IPS-18c (cell line): ENCODE data around the gene PRSS33.

Experiments
- H3K4me3 ChIP-seq: 2 replicates; pipeline ENCODE4 v1.7.0; 2013; ENCODE audit warnings: low read depth, mild to moderate bottlenecking, low read length, moderate library complexity; ENCODE audit not compliant: insufficient read depth
- H3K9me3 ChIP-seq: one replicate; pipeline ENCODE4 v1.6.1; 2013; ENCODE audit warnings: mild to moderate bottlenecking, low read length, moderate library complexity; ENCODE audit not compliant: control insufficient read depth, insufficient read depth

Gene PRSS33

DNA sequence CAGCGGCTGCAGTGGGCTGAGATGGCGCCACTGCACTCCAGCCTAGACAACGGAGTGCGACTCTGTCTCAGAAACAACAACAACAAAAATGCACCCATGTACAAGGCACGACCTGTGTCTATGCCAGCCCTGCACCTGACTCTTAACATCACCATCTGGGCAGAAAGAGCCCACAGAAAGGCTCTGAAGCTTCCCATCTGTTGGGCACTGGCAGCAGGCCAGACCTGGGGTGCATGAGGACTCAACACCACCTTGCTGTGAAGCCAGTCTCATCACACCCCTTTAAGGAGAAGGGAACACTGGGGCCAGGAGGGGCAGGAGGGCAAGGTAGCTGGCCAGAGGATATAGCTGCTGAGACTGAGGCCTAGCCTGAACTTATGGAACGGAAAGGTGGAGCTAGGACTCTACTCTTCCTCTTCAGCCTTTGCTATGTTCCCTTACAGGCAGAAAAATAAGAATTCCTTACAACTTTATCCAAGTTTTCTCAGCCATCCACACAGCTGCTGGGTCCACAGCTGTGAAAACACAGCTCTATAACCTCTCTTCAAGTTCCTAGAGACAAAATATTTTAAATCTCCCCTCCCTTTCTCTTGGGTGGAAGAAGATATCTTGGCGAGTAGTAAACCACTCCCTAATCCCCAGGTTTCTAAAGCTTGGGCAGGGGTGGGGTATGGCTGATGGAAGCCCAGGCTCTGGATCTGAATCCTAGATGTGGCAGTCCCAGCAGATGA lies 13.0 kb downstream of the PRSS33 start:
- H3K9me3 ChIP-seq = peaks cover 2% of the 10 kb centered on the region
- no peak overlapping the region for H3K4me3 ChIP-seq

DNA sequence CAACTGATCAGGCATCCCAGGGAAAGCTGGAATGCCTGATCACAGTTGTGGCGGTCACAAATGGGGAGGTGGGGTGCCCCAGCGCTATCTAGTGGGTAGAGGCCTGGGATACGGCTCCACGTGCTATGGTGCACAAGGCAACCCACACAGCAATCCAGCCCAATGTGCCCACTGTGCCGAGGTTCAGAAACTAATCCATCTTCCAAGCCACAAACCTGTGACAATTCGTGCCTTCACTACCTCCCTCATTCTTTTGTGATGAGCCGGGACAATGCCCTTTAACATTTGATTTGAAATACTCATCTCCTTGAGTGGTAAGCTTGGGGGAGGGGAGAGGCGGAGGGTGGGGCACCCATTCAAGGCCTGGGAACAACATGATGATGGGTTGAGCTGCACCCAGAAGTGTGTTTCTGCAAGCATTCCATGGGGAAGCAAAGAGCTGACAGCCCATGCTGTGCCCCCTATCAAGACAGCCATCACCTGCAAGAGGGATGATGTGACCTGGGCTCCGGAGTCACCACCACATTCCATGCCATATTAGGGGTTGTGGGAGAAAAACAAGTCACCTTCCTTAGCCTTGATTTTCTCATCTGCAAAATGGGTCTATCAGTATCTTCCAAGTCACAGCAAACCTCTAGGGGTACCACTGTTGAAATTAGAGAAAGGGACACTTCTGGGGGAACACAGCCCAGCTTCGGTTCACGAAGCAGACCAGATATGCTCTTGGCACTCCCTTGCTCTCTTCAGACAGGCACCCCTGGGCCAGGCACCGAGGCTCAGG lies 14.0 kb downstream of the PRSS33 start:
- Histone ChIP-seq H3K9me3 (peaks cover 2% of the 10 kb centered on the region), H3K4me3 (no peak overlapping the region)

- Histone ChIP-seq H3K9me3 (peaks cover 2% of the 10 kb centered on the region), H3K4me3 (no peak overlapping the region)
Observed at GRCh38 chr16:2771496-2772402, 15.6 kb downstream of the PRSS33 start.

GRCh38 chr16:2770057-2770951 lies 17.1 kb downstream of the PRSS33 start:
- Histone ChIP-seq H3K4me3 (no peak overlapping the region), H3K9me3 (peaks cover 2% of the 10 kb centered on the region)

GRCh38 chr16:2769675-2770056 lies 17.7 kb downstream of the PRSS33 start:
- peaks cover 2% of the 10 kb centered on the region for H3K9me3 ChIP-seq
- no peak overlapping the region for H3K4me3 ChIP-seq

DNA sequence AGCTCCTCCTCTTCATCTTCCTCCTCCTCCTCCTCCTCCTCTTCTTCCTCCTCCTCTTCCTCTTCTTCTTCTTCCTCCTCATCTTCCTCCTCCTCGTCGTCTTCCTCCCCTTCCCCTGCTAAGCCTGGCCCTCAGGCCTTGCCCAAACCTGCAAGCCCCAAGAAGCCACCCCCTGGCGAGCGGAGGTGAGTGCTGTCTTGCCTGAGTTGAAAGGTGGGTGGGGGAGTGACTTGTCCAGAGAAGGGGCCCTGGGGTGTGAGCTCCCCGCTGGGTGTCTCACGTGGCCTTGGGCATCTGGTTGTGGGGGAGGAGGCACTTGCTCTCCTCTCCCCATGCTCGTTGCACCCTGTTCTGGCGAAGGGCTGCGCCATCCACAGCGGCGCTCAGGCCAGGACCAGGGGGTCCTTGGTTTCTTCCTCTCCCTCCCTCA lies 18.2 kb downstream of the PRSS33 start:
- no peak overlapping the region; the same call in 1 of the 2 replicates for H3K4me3 ChIP-seq
- peaks cover 2% of the 10 kb centered on the region for H3K9me3 ChIP-seq

DNA sequence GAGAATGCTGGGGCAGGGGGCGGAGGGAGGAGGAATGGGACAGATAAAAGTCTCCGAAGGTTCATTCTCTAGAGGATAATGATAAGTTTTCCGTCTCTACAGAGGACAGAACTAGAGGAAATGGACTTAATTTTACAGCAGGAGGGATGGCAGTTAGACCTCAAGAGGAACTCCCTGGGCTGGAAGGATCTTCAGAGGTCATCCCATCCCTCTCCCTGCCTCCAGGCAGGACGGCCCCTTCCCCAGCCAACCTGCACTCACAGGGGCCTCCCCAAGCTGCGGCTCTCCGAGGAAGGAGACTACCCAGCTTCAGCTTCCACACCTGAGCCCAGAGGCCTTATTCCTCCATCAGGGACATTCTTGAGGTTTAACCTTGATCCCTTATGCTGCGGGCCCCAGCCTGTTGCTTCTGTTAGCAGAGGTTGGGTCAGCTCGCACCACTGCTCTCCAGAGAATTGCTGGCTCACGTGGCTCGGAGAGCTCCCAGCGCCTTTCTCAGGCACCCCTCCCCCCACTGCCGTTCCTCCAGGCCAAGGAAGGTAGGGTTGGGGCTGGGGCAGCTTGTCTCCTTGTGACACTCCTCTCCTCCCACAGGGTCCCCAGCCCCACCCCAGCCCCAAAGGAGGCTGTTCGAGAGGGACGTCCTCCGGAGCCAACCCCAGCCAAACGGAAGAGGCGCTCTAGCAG lies 18.8 kb downstream of the PRSS33 start:
- Histone ChIP-seq H3K9me3 (peaks cover 2% of the 10 kb centered on the region), H3K4me3 (no peak overlapping the region)

GRCh38 chr16:2767891-2768290 lies 19.5 kb downstream of the PRSS33 start:
- Histone ChIP-seq H3K4me3 (no peak overlapping the region), H3K9me3 (peaks cover 2% of the 10 kb centered on the region)

DNA sequence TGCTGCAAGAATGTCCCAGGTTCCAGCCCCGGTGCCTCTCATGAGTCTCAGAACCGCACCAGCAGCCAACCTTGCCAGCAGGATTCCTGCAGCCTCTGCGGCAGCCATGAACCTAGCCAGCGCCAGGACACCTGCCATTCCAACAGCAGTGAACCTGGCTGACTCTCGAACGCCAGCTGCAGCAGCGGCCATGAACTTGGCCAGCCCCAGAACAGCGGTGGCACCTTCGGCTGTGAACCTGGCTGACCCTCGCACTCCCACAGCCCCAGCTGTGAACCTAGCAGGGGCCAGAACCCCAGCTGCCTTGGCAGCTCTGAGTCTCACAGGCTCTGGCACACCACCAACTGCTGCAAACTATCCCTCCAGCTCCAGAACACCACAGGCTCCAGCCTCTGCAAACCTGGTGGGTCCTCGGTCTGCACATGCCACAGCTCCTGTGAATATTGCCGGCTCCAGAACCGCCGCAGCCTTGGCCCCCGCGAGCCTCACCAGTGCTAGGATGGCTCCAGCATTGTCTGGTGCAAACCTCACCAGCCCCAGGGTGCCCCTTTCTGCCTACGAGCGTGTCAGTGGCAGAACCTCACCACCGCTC lies 20.1 kb downstream of the PRSS33 start:
- Histone ChIP-seq H3K9me3 (peaks cover 2% of the 10 kb centered on the region), H3K4me3 (no peak overlapping the region)

DNA sequence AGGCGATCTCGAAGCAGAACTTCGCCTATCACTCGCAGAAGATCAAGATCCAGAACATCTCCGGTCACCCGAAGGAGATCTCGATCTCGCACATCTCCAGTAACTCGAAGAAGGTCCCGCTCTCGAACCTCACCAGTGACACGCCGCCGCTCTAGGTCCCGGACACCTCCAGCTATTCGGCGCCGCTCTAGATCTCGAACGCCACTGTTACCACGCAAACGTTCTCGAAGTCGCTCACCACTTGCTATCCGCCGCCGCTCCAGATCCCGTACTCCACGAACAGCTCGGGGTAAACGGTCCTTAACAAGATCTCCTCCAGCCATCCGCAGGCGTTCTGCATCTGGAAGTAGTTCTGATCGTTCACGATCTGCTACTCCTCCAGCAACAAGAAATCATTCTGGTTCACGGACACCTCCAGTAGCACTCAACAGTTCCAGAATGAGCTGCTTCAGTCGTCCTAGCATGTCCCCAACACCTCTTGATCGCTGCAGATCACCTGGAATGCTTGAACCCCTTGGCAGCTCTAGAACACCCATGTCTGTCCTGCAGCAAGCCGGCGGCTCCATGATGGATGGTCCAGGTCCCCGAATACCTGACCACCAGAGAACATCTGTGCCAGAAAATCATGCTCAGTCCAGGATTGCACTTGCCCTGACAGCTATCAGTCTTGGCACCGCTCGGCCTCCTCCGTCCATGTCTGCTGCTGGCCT lies 20.8 kb downstream of the PRSS33 start:
- peaks cover 5% of the 10 kb centered on the region for H3K9me3 ChIP-seq
- H3K4me3 ChIP-seq = no peak overlapping the region

- H3K4me3 ChIP-seq = no peak overlapping the region
- H3K9me3 ChIP-seq = peaks cover 9% of the 10 kb centered on the region
Observed at GRCh38 chr16:2765462-2766404, 21.6 kb downstream of the PRSS33 start.

- H3K9me3 ChIP-seq = peaks cover 6% of the 10 kb centered on the region
- no peak overlapping the region for H3K4me3 ChIP-seq
Observed at GRCh38 chr16:2764718-2765117, 22.6 kb downstream of the PRSS33 start.

DNA sequence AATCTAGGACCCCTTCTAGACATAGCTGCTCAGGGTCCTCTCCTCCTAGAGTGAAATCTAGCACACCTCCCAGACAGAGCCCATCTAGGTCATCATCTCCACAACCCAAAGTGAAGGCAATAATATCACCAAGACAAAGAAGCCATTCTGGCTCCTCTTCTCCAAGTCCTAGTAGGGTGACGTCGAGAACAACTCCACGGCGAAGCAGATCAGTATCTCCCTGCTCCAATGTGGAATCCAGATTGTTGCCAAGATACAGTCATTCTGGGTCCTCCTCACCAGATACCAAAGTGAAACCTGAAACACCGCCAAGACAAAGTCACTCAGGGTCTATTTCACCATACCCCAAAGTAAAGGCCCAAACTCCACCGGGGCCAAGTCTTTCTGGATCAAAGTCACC lies 24.2 kb downstream of the PRSS33 start:
- peaks cover 6% of the 10 kb centered on the region for H3K9me3 ChIP-seq

DNA sequence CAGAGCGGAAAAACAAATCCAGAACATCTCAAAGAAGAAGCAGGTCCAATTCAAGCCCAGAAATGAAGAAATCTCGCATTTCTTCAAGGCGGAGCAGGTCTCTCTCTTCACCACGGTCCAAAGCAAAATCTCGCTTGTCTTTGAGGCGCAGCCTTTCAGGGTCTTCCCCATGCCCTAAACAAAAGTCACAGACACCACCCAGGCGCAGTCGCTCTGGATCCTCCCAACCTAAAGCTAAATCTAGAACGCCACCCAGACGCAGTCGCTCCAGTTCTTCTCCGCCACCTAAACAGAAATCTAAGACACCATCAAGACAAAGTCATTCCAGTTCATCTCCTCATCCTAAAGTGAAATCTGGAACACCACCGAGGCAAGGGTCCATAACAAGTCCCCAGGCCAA lies 24.6 kb downstream of the PRSS33 start:
- H3K9me3 ChIP-seq = peaks cover 6% of the 10 kb centered on the region
- no peak overlapping the region for H3K4me3 ChIP-seq

More for the DNA sequence above, 24.2 kb downstream of the PRSS33 start:
- H3K4me3 ChIP-seq = no peak overlapping the region
